ENCODE data around the gene EID3. TPM values are rescaled to one million over a fixed set of nuclear protein-coding genes. Genes with fewer than 3 reads are reported as not detected.

EID3 gene
- total RNA-seq, 1 experiment from 2014 or later, result 1.4 TPM

DNA sequence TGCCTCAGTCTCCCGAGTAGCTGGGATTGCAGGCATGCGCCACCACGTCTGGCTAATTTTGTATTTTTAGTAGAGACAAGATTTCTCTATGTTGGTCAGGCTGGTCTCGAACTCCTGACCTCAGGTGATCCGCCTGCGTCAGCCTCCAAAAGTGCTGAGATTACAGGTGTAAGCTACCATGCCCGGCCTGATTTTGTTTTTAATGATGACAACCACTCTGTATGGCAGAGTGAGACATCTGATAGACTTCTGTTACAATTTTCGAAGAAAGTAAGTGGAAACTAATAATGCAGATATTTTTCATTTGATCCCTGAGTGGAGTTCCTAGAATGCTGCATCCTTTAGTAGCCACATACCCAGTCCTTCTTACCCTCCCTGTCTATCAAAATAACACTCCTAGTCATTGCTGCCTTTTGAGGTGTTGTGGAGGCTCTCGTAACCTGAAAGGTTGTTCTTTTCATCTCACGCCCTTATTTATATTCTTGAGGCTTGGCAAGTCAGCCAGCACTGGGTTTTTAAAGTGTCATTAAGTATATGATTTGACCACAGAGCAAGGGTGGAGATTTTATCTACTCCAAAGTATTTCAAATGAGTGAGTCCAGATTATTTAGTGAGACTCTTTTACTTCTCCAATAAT lies 5.9 kb upstream of the EID3 start:
- Histone ChIP-seq H3K4me2 (ENCODE audit: insufficient read depth, insufficient read length, low read length) (no peak overlapping the region), H3K56ac (ENCODE audit: insufficient read length, low read depth, low read length) (no peak overlapping the region), H3K27ac (ENCODE audit: insufficient read length, low read depth, low read length) (no peak overlapping the region), H2BK15ac (ENCODE audit: low read depth, low read length) (no peak overlapping the region), H3K9me3 (ENCODE audit: control insufficient read depth, low read depth, low read length) (no peaks in the 10 kb centered on the region), H3K9ac (ENCODE audit: extremely low read depth, insufficient read length, low read length) (no peak overlapping the region), H4K8ac (replicated peaks; ENCODE audit: insufficient read length, low read depth, low read length) (no peak overlapping the region), H2AK5ac (ENCODE audit: insufficient read length, low read length) (no peak overlapping the region), H3K23ac (ENCODE audit: insufficient read length, low read depth, low read length) (no peak overlapping the region), H3K14ac (ENCODE audit: insufficient read depth, low read length) (no peak overlapping the region), H2BK120ac (ENCODE audit: low read depth, low read length, poor library complexity, severe bottlenecking) (no peak overlapping the region), H3K27me3 (ENCODE audit: insufficient read depth, low read length) (no peaks in the 10 kb centered on the region), H4K91ac (ENCODE audit: insufficient read length, low read depth, low read length) (no peak overlapping the region), H3K79me2 (ENCODE audit: insufficient read depth, low read length) (peaks cover 23% of the 10 kb centered on the region), H3K23me2 (ENCODE audit: insufficient read length, low read depth, low read length, poor library complexity, severe bottlenecking) (no peaks in the 10 kb centered on the region), H2BK5ac (ENCODE audit: insufficient read length, low read length) (no peak overlapping the region), H2AFZ (ENCODE audit: low read length) (no peak overlapping the region), H3T11ph (ENCODE audit: low read length) (no peak overlapping the region), H4K5ac (ENCODE audit: insufficient read length, low read depth, low read length) (no peak overlapping the region), H3K4ac (ENCODE audit: low read depth, low read length) (no peak overlapping the region), H2BK20ac (ENCODE audit: low read depth, low read length, poor library complexity, severe bottlenecking) (no peak overlapping the region), H3K18ac (ENCODE audit: insufficient read length, low read depth, low read length) (no peak overlapping the region), H3K4me1 (ENCODE audit: insufficient read depth, low read length) (no peaks in the 10 kb centered on the region), H2BK12ac (ENCODE audit: insufficient read length, low read depth, low read length) (no peak overlapping the region), H3K79me1 (ENCODE audit: insufficient read depth, low read depth, low read length, poor library complexity, severe bottlenecking) (peaks cover 6% of the 10 kb centered on the region), H4K20me1 (ENCODE audit: control insufficient read depth, insufficient read depth, insufficient read length) (no peaks in the 10 kb centered on the region)
- Mint-ChIP-seq H3K4me3 (no peak overlapping the region), H3K9me3 (no peaks in the 10 kb centered on the region), H3K36me3 (ENCODE audit: insufficient read depth in 1 of 3, low read depth in 3 of 3) (peaks cover 28 to 52% (median 48%) of the 10 kb centered on the region in 3 experiments; a peak in 6 of 7 replicates), H3K27me3 (ENCODE audit: low read depth) (no peaks in the 10 kb centered on the region), H3K27ac (peak overlapping the region in 2 of 3 experiments; percentile 50 to 58; a peak in 2 of 7 replicates), H3K4me1 (peaks cover 22 to 27% of the 10 kb centered on the region in 2 experiments)
- TF ChIP-seq, protein P1, sequence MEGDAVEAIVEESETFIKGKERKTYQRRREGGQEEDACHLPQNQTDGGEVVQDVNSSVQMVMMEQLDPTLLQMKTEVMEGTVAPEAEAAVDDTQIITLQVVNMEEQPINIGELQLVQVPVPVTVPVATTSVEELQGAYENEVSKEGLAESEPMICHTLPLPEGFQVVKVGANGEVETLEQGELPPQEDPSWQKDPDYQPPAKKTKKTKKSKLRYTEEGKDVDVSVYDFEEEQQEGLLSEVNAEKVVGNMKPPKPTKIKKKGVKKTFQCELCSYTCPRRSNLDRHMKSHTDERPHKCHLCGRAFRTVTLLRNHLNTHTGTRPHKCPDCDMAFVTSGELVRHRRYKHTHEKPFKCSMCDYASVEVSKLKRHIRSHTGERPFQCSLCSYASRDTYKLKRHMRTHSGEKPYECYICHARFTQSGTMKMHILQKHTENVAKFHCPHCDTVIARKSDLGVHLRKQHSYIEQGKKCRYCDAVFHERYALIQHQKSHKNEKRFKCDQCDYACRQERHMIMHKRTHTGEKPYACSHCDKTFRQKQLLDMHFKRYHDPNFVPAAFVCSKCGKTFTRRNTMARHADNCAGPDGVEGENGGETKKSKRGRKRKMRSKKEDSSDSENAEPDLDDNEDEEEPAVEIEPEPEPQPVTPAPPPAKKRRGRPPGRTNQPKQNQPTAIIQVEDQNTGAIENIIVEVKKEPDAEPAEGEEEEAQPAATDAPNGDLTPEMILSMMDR (conservative IDR thresholded peaks at IDR 0.05), result no peak
- DNase-seq, result no peak
- no CpG with 5 or more reads among the region's 10 CpGs for WGBS (ENCODE audit: extremely low coverage, insufficient read length, low lambda C conversion rate)

Measured in H9 (cell line).